Measurements from ENCODE around the gene IFT52.
"Not testable (repeated sequence)": the region's sequence is repeated elsewhere in the genome, so short reads cannot be mapped to it uniquely, and the experiment has no call there.

IFT52 gene

GRCh38 chr20:43568706-43569105 lies 22.0 kb upstream of the IFT52 start:
- DNase-seq, result no peak

DNA sequence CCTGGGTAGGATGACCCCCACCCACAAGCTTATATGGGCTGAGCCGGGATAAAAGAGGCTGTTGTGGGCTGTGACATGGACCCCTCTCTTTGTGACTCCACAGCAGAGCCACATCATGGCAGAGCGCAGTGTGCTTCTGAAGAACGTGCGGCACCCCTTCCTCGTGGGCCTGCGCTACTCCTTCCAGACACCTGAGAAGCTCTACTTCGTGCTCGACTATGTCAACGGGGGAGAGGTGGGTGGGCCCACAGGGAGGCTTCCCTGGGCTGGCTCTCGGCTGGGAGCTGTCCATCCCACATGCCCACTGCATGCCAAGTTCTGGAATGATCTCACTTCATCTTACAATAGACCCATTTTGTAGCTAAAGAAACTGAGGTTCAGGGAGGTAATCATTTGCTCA lies 21.5 kb upstream of the IFT52 start:
- DNase-seq, result no peak

DNA sequence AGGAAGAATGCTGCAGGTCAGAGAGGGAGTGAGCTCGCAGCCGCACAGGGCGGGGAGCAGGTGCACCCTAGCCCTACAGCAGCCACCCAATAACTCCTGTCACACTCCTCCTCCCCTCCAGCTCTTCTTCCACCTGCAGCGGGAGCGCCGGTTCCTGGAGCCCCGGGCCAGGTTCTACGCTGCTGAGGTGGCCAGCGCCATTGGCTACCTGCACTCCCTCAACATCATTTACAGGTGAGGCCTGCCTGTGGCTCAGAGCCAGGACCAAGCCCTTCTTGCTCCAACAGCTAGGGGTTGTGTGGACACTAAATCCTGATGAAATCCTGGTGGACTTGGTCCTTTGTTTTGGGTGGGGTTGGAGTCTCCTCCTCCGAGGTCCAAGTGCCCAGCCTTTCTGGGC lies 20.2 kb upstream of the IFT52 start:
- no peak for DNase-seq

- no peak for DNase-seq
These were observed 19.4 kb upstream of the IFT52 start for GRCh38 chr20:43571310-43571709.

DNA sequence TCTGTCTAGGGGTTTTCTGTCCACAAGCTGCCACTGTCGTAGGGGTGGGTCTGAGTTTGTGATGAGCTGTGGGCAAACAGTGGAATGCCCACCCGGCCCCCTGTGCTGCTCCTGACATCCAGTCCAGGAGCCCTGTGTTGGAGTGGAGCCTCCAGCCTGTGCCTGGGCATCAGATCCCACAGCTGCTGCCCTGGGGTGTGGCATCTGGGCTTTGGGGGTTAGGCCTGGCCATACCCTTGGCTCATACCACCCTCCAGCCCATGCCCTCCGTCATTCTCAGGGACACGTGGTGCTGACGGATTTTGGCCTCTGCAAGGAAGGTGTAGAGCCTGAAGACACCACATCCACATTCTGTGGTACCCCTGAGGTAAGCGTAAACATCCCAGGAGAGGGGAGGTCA lies 19.0 kb upstream of the IFT52 start:
- DNase-seq, result no peak

DNA sequence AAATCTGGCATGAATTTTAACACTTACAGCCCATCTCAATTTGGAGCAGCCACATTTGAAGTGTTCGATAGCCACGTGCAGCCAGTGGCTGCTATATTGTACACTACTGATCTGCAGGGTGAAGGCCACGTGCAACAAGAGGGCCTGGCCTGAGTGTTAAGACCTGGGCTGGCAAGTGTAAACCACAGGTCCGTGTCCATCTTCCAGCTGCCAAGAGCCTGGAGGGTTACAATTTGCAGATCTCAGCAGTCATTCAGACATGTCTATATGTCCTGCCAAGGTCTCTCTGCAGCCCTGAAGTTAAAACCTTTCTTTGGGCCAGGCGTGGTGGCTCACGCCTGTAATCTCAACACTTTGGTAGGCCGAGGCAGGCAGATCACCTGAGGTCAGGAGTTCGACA lies 17.8 kb upstream of the IFT52 start:
- no peak for DNase-seq

DNA sequence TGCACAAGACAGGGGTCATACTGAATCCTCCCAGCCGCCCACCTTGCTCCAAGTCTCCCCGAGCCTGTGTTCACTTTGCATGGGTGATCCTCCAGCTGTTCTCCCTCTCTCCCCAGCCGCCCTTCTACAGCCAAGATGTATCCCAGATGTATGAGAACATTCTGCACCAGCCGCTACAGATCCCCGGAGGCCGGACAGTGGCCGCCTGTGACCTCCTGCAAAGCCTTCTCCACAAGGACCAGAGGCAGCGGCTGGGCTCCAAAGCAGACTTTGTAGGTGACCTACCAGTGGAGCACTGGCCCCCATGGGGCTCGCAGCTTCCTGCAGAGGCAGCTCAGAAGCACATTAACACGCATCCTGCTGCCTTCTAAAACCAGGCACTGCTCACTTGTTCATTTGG lies 14.6 kb upstream of the IFT52 start:
- DNase-seq, result no peak

GRCh38 chr20:43579861-43580793 lies 10.6 kb upstream of the IFT52 start:
- no peak for DNase-seq

- DNase-seq, result peak; percentile 30 to 51
These were observed 7.4 kb upstream of the IFT52 start for GRCh38 chr20:43583133-43583864.

- no peak for DNase-seq
These were observed 6.7 kb upstream of the IFT52 start for GRCh38 chr20:43583982-43584432.

DNA sequence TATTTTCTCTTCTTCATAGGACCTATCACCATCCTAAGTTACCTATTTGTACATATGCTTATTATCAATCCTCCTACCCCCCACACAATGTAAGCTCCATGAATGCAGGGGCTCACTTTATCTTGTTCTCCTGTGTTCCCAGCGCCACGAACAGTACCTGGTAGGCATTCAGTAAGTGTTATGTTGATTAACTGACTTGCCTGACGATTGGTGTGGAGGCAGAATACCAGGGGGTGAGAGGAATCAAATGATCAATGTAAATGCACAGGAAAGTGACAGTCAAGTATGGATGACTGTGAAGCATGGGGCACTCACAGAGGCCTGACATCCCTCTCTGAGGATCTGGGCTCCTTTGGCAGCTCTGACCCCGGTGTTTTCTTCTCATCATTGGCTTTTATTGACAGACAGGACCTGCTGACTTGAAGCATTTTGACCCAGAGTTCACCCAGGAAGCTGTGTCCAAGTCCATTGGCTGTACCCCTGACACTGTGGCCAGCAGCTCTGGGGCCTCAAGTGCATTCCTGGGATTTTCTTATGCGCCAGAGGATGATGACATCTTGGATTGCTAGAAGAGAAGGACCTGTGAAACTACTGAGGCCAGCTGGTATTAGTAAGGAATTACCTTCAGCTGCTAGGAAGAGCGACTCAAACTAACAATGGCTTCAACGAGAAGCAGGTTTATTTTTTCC lies 6.1 kb upstream of the IFT52 start:
- no peak for DNase-seq

DNA sequence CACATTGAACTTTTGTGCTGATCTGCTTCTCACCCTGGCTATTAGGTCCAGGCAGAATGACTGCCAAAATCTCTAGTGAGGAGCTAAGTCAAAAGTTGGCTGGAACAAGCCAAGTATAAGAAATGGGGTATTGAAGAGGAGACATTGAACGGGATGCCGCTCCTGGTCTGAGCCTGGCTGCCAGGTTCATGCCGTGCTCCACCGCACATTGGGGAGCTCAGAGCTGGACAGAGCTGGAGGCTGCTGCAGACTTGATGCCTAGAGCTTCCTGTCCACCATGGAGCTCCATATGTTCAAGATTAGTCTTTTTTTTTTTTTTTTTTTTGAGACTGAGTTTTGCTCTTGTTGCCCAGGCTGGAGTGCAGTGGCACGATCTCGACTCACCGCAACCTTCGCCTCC lies 4.1 kb upstream of the IFT52 start:
- no peak for DNase-seq

DNA sequence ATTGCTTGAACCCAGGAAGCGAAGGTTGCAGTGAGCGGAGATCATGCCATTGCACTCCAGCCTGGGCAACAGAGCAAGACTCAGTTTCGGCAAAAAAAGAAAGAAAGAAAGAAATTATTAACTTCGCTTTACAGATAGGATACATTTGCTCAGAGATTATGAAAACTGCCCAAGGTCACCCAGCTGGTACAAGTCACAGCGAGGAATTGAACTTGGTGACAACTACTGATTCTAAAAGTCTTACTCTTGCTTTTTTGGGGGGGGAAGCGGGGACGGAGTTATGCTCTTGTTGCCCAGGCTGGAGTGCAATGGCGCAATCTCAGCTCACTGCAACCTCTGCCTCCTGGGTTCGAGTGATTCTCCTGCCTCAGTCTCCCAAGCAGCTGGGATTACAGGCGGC lies 2.2 kb upstream of the IFT52 start:
- DNase-seq, result not testable (repeated sequence)

DNA sequence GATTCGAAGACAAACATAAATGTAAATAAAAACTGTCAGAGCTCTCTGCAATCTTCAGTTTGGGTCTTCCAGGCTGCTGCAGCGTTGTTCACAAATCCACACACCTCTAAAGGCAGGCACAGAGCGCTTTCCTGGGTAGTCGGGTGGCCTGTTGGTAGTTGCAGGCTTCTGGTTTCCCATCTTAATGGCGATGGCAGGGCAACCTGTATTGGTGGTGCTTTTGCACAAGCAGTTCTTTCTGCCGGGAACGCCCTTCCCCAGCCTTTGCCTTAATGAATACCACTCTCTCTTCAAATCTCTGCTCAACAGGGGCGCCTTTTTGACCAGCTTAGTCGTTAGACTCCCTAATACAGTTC lies 723 bp upstream of the IFT52 start:
- DNase-seq, result peak in 1 of 2 experiments; percentile 55

- DNase-seq, result not testable (repeated sequence)
These were observed 11.2 kb downstream of the IFT52 start for GRCh38 chr20:43601960-43602359.

- no peak for DNase-seq
These were observed 12.4 kb downstream of the IFT52 start for GRCh38 chr20:43603124-43603523.

DNA sequence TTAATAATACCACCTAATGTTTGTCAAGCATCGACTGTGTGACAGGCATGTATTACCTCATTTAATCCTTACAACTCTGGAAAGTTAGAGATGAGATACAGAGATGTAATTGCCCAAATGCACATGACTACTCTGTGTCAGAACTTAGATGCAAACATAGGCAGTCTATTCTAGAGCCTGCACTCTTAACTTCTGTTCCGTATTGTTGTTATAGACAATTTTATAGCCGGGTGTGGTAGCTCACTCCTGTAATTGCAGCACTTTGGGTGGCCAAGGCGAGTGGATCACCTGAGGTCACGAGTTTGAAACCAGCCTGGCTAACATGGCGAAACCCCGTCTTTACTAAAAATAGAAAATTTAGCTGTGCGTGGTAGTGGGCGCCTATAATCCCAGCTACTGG lies 15.0 kb downstream of the IFT52 start:
- DNase-seq, result no peak

- not testable (repeated sequence) for DNase-seq
These were observed 16.5 kb downstream of the IFT52 start for GRCh38 chr20:43607278-43607677.

DNA sequence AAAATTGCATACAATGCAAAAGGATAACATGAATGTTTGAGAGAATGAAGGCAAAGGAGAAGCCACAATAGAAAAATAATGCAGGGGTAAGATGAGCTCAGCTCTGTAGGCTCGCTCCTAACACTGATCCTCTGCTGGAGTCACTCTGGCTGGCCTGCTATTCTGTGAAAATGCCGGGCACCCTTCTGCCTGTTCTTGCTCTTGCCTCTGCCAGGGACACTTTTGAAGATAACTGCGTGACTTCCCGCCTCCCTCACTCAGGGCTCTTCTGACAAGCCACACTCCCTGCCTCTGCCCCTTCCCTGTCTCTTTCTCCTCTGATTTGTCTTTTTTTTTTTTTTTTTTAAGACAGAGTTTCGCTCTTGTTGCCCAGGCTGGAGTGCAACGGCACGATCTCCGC lies 40.9 kb downstream of the IFT52 start:
- no peak for DNase-seq

GRCh38 chr20:43636429-43636828 lies 45.7 kb downstream of the IFT52 start:
- no peak for DNase-seq

GRCh38 chr20:43642548-43642947 lies 51.8 kb downstream of the IFT52 start:
- no peak for DNase-seq

DNA sequence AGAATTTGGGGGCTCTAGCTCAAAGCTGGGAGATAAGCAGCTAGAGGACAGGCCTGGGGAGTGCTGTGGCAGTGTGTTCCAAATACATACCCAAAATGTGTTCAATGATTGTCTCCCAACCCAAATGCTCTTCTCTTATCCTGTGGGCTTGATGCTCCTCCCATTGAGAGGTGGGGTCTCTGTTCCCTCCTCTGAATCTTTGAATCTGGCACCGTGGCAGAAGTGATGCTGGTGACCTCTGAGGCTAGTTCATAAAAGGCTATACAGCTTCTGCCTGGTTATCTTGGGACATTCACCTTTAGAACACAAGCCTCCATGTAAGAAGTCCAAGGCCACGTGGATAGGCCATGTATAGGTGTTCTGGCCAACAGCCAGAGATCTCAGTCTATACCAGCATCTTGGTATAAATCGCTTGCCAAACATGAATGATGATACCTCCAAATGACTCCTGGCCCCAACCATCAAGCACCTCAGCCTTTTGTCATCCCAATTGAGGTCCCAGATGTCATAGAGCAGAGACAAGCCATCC lies 60.3 kb downstream of the IFT52 start:
- no peak for DNase-seq

GRCh38 chr20:43651650-43652184 lies 61.0 kb downstream of the IFT52 start:
- DNase-seq, result not testable (repeated sequence)
